Psoas muscle (tissue), 8 donors: ENCODE results near the gene UBA5. TPM values are rescaled to one million over a fixed set of nuclear protein-coding genes. Genes with fewer than 3 reads are reported as not detected.

ENCODE experiments used
- ATAC-seq, 4 donors: fragments of 200-7000 bp; cut with Tn5 transposase; one replicate each; pipeline ENCODE4 v1.9.1; 2020; ENCODE audit warnings: moderate library complexity in 3 of 4, mild to moderate bottlenecking in 2 of 4
- DNase-seq, 2 donors: peaks; one replicate each; pipeline ENCODE4 v3.0.0-alpha.2; 2020
- H3K27ac ChIP-seq: fragments of 200-600 bp; one replicate; pipeline ENCODE4 v1.8.0; 2022
- H3K27me3 ChIP-seq, 3 donors: fragments of 200-600 bp in 1 of 3; one replicate each; pipeline versions ENCODE4 v1.6.1 to v1.8.0; 2013 to 2022; ENCODE audit warnings: low read length in 2 of 3, mild to moderate bottlenecking in 2 of 3, moderate library complexity in 1 of 3; ENCODE audit not compliant: insufficient read depth in 3 of 3
- H3K36me3 ChIP-seq, 2 donors: fragments of 200-600 bp in 1 of 2; one replicate each; pipeline versions ENCODE4 v1.6.1 to v1.8.0; 2013 to 2022; ENCODE audit warnings: low read depth in 1 of 2, mild to moderate bottlenecking in 1 of 2, moderate library complexity in 1 of 2; ENCODE audit not compliant: insufficient read depth in 1 of 2
- H3K4me1 ChIP-seq: fragments of 200-600 bp; one replicate; pipeline ENCODE4 v1.8.0; 2022
- H3K4me3 ChIP-seq: fragments of 200-600 bp; one replicate; pipeline ENCODE4 v1.8.0; 2022; ENCODE audit warnings: mild to moderate bottlenecking
- H3K9me3 ChIP-seq: fragments of 200-600 bp; one replicate; pipeline ENCODE4 v1.8.0; 2022
- WGBS, 3 donors: extraction: QIAGEN DNeasy Blood & Tissue Kit; methylation state at CpG; one replicate each; pipeline versions ENCODE4 v1.1.6 to v1.1.7; 2013; 5-methylcytosine and 5-hydroxymethylcytosine counted together
- intact Hi-C, 2 donors: fragments of 100-400 bp; cut with DNase I; formaldehyde crosslinking; loops; one replicate each; pipeline versions ENCODE4 v1.11.0 to v1.14.2; 2022
- polyA plus RNA-seq, 3 donors: library from polyadenylated mRNA; stranded (reverse); fragments of 200-250 nt; gene quantifications; one replicate each; pipeline ENCODE4 v1.2.3, GENCODE V29; 2013
- total RNA-seq, 4 donors: library from RNA; stranded (reverse); fragmentation: NEBNext Ultra II Directional in 2 of 4; extraction: Animal tissue kit (Norgen Biotek cat#: 25700) in 2 of 4; gene quantifications; one replicate each; pipeline versions ENCODE4 v1.2.1 to v1.2.4, GENCODE V29; 2021 to 2023
- TF ChIP-seq, protein P1 (sequence below): fragments of 200-600 bp; IDR thresholded peaks from one replicate; pipeline ENCODE4 v1.8.0; 2022; ENCODE audit warnings: antibody characterized with exemption
- donor health status: healthy with polysubstance abuse.
- donor health status: DM: no; HTN: no; CAD: no; lungs with moderate emphysema.
- donor health status: Bipolar disorder and iron deficiency.
- donor health status: healthy.
- donor health status: DM: yes; HTN: yes; CAD: no.
- donor health status: DM: no; HTN: no; CAD: no.
- donor health status: DM: no; HTN: no; CAD: no.
- donor health status: DM: yes; HTN: yes; CAD: no.

UBA5 gene
- total and polyA plus RNA-seq, 7 donors, result 16.2 to 31.1 (median 25.3) TPM

DNA sequence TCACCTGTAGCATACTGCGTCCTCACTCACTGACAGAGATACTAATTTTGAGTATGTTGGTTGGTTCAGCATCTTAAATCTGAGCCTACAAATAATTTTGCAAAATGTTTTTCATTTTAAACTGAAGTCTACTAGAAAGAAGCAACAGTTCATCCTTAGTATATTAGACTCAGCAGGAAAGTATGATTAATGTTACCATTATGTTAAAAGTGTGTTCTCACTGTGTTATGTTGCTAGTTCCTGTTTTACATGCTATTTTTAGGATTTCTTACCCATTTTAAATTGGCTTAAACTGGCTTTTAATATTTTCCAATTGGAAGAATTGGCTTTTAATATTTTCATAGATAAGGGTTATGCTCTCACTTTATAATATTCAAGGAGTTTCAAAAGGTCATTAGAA is 37.4 kb upstream of the UBA5 start:
- Histone ChIP-seq H3K4me1 (no peaks in the 10 kb centered on the region), H3K27ac (no peak overlapping the region), H3K36me3 (peaks cover 0 to 49% of the 10 kb centered on the region in 2 donors), H3K27me3 (no peaks in the 10 kb centered on the region), H3K9me3 (no peaks in the 10 kb centered on the region), H3K4me3 (no peak overlapping the region)
- intact Hi-C loops, result no loop called here
- DNase-seq (no peak), ATAC-seq (no peak)
- 75 to 91% (median 89%) methylated on average over 1 of the region's 1 CpG for WGBS, 3 donors
- TF ChIP-seq, protein P1, sequence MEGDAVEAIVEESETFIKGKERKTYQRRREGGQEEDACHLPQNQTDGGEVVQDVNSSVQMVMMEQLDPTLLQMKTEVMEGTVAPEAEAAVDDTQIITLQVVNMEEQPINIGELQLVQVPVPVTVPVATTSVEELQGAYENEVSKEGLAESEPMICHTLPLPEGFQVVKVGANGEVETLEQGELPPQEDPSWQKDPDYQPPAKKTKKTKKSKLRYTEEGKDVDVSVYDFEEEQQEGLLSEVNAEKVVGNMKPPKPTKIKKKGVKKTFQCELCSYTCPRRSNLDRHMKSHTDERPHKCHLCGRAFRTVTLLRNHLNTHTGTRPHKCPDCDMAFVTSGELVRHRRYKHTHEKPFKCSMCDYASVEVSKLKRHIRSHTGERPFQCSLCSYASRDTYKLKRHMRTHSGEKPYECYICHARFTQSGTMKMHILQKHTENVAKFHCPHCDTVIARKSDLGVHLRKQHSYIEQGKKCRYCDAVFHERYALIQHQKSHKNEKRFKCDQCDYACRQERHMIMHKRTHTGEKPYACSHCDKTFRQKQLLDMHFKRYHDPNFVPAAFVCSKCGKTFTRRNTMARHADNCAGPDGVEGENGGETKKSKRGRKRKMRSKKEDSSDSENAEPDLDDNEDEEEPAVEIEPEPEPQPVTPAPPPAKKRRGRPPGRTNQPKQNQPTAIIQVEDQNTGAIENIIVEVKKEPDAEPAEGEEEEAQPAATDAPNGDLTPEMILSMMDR, result no peak

DNA sequence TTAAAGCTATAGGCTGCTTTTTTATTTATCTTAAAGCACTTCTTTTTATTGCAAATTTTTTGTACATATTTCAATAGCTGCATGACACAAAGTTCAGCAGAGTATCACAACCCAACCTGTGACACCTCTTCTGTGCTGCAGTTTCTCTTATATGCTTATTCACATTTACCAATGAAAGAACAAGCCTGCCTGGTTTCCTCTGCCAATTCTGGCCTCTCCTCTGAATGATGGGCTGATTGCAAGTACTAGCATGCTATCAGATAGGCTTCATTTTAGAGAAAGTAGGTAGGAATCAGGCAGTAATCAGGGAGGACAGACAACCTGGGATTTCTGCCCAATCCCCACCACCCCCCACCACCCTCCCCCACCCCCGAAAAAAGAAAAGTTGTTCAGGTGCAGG is 36.5 kb upstream of the UBA5 start:
- DNase-seq (no peak), ATAC-seq (no peak)
- Histone ChIP-seq H3K4me3 (no peak overlapping the region), H3K9me3 (no peaks in the 10 kb centered on the region), H3K27ac (no peak overlapping the region), H3K27me3 (no peaks in the 10 kb centered on the region), H3K4me1 (no peaks in the 10 kb centered on the region), H3K36me3 (peaks cover 0 to 53% of the 10 kb centered on the region in 2 donors)
- TF ChIP-seq, protein P1, result no peak
- intact Hi-C loops, result no loop called here
- 94 to 100% (median 100%) methylated on average over 1 of the region's 1 CpG for WGBS, 3 donors

DNA sequence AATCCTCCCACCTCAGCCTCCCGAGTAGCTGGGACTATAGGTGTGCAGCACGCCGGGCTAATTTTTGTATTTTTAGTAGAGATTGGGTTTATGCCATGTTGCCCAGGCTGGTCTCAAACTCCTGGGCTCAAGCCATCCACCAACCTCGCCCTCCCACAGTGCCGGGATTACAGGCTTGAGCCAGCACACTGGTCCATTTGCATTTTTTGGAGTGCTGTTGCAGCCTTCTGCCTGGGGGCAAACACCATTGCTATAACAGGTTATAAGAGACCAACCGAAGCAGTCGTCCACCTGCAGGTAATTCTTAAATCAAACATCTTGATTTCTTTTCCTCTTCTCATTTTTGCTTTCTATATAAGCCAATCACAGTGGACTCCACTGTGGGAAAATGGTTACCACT is 35.3 kb upstream of the UBA5 start:
- WGBS, 3 donors, result 94 to 97% (median 94%) methylated on average over 7 of the region's 7 CpGs
- no peaks in the 10 kb centered on the region for H3K4me1 ChIP-seq
- H3K36me3 ChIP-seq, result peaks cover 0 to 60% of the 10 kb centered on the region in 2 donors
- no peak overlapping the region for H3K27ac ChIP-seq
- no peaks in the 10 kb centered on the region for H3K9me3 ChIP-seq
- H3K27me3 ChIP-seq, result no peaks in the 10 kb centered on the region
- H3K4me3 ChIP-seq, result no peak overlapping the region
- no peak for ATAC-seq
- no peak for DNase-seq
- intact Hi-C loops, result no loop called here
- TF ChIP-seq, protein P1, result no peak

DNA sequence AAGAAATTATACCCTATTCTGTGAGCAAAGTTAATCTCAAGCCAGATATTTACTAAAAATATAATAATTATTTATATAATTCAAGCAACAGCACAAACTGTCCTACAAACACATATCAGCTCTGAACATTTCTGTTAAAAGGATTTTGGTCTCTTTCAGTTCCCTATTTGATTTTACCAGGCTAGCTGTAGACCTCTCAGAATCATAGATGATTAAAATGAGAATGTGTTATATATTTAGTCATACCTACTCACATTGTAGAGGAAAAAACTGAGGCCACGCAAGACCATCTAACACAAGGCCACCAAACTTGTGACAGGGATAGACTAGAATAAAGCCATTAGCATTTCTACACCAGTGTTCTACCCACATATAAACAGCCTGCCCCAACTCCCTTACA is 34.5 kb upstream of the UBA5 start:
- ATAC-seq, result no peak
- DNase-seq, result no peak
- Histone ChIP-seq H3K27me3 (no peaks in the 10 kb centered on the region), H3K9me3 (no peaks in the 10 kb centered on the region), H3K36me3 (peaks cover 0 to 68% of the 10 kb centered on the region in 2 donors), H3K27ac (no peak overlapping the region), H3K4me1 (no peaks in the 10 kb centered on the region), H3K4me3 (no peak overlapping the region)
- 95 to 100% (median 99%) methylated on average over 1 of the region's 1 CpG for WGBS, 3 donors
- intact Hi-C loops, result no loop called here
- TF ChIP-seq, protein P1, result no peak

DNA sequence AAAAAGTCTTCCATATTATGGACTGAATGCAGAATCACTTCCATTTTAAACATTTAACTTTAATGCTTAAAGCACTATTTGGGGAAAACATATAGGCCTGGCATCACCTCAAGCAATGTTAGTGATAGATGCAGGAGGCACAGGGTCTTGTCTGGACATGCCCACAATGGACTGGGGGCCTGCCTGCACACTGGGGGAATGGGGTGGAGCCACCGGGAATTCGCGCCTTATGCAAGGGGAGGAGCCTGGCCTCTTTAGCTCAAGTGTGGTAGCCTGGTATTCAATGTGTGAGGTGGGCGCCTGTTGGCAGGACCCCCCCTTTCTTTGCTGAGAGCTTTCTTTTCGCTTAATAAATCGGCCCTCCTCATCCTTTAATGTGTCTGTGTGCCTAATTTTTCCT is 33.2 kb upstream of the UBA5 start:
- no peak overlapping the region for H3K4me3 ChIP-seq
- intact Hi-C loops, result no loop called here
- no peak for ATAC-seq

More for the DNA sequence above, 33.2 kb upstream of the UBA5 start:
- 92 to 96% (median 95%) methylated on average over 6 of the region's 6 CpGs for WGBS, 3 donors
- H3K27ac ChIP-seq, result no peak overlapping the region
- no peak for DNase-seq
- peaks cover 0 to 65% of the 10 kb centered on the region in 2 donors for H3K36me3 ChIP-seq
- H3K9me3 ChIP-seq, result no peaks in the 10 kb centered on the region
- H3K27me3 ChIP-seq, result no peaks in the 10 kb centered on the region
- TF ChIP-seq, protein P1, result no peak
- H3K4me1 ChIP-seq, result no peaks in the 10 kb centered on the region
